Suprapubic skin (tissue), 3 donors: ENCODE results near the gene KANSL1.

Experiments used
- CTCF ChIP-seq, 2 donors: fragments of 200-600 bp in 1 of 2; fragments of 450-650 bp in 1 of 2; sonication (generic) in 1 of 2; IDR thresholded peaks; one replicate each; pipeline ENCODE4 v1.5.1; 2016 to 2019; ENCODE audit warnings: antibody characterized with exemption in 2 of 2, mild to moderate bottlenecking in 1 of 2, moderate library complexity in 1 of 2
- POLR2AphosphoS5 ChIP-seq, 3 donors: sonication (generic); formaldehyde crosslinking; IDR thresholded peaks; one replicate each; pipeline ENCODE4 v1.6.1; 2017; ENCODE audit warnings: antibody characterized with exemption in 3 of 3

- TF ChIP-seq CTCF (IDR thresholded peaks at IDR 0.05), result no peak
- TF ChIP-seq POLR2AphosphoS5 (IDR thresholded peaks at IDR 0.05), result no peak
Measured at GRCh38 chr17:45980855-45981254, 212.4 kb downstream of the KANSL1 start.
